Spleen (tissue), 7 donors: ENCODE results near the gene ENOPH1.

Source experiments
- POLR2A ChIP-seq, 3 donors: fragments of 450-650 bp; IDR thresholded peaks; one replicate each; pipeline ENCODE4 v1.5.1; 2017; ENCODE audit warnings: antibody characterized with exemption in 3 of 3, mild to moderate bottlenecking in 1 of 3
- TF ChIP-seq, protein P1 (sequence below), 11 experiments: fragments of 200-600 bp in 7 of 11; fragments of 450-650 bp in 4 of 11; sonication (generic) in 4 of 11; IDR thresholded peaks in 8 of 11; conservative IDR thresholded peaks in 3 of 11; 1 replicate in 7 of 11; 2 replicates in 4 of 11; pipeline versions ENCODE4 v1.4.0 to v1.8.0; 2016 to 2021; ENCODE audit warnings: antibody characterized with exemption in 11 of 11, inconsistent platforms in 4 of 11, mild to moderate bottlenecking in 1 of 11
- donor health status: DM: no; HTN: no; CAD: no; lungs with moderate emphysema.
- donor health status: DM: no; HTN: no; CAD: no.
- donor health status: DM: no; HTN: no; CAD: no.

DNA sequence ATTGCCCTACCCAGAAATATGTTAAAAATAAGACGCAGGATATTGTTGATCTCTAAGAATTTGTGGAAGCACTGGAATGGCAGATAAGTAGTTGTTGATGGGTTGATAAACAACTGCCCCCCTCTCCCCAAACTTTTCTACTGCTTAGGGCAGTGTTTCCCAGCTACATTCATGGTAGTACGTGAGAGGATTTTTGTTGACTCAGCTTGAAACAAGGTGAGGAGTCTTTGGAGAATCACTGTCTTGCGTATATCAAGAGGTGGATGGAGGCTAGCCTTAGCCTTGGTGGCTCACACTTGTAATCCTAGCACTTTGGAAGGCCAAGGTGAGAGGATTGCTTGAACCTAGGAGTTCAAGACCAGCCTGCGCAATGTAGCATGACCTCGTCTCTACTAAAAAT is 5.7 kb downstream of the ENOPH1 start:
- TF ChIP-seq, protein P1, sequence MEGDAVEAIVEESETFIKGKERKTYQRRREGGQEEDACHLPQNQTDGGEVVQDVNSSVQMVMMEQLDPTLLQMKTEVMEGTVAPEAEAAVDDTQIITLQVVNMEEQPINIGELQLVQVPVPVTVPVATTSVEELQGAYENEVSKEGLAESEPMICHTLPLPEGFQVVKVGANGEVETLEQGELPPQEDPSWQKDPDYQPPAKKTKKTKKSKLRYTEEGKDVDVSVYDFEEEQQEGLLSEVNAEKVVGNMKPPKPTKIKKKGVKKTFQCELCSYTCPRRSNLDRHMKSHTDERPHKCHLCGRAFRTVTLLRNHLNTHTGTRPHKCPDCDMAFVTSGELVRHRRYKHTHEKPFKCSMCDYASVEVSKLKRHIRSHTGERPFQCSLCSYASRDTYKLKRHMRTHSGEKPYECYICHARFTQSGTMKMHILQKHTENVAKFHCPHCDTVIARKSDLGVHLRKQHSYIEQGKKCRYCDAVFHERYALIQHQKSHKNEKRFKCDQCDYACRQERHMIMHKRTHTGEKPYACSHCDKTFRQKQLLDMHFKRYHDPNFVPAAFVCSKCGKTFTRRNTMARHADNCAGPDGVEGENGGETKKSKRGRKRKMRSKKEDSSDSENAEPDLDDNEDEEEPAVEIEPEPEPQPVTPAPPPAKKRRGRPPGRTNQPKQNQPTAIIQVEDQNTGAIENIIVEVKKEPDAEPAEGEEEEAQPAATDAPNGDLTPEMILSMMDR (IDR thresholded peaks at IDR 0.05 in 8 of 11, conservative IDR thresholded peaks at IDR 0.05 in 3 of 11), result no peak
- no peak for TF ChIP-seq POLR2A (IDR thresholded peaks at IDR 0.05)
